Left renal pelvis (tissue), 4 donors: ENCODE measurements around the gene PCTP. TPM values are rescaled to one million over a fixed set of nuclear protein-coding genes. Genes with fewer than 3 reads are reported as not detected.
A peak's percentile ranks its signal among the peaks of the same experiment; 100 is the strongest.

Experiments
- DNase-seq, 4 donors: peaks; one replicate each; pipeline ENCODE4 v3.0.0-alpha.2; 2013; ENCODE audit warnings: low read depth in 4 of 4, low spot score in 3 of 4
- polyA plus RNA-seq, 4 donors: library from polyadenylated mRNA; unstranded; fragments of 120-200 nt; gene quantifications; one replicate each; pipeline ENCODE4 v1.2.1, GENCODE V29; 2013; ENCODE audit not compliant: insufficient read length in 4 of 4

PCTP gene
- polyA plus RNA-seq, 4 donors: 19.0 to 31.6 (median 29.5) TPM

DNA sequence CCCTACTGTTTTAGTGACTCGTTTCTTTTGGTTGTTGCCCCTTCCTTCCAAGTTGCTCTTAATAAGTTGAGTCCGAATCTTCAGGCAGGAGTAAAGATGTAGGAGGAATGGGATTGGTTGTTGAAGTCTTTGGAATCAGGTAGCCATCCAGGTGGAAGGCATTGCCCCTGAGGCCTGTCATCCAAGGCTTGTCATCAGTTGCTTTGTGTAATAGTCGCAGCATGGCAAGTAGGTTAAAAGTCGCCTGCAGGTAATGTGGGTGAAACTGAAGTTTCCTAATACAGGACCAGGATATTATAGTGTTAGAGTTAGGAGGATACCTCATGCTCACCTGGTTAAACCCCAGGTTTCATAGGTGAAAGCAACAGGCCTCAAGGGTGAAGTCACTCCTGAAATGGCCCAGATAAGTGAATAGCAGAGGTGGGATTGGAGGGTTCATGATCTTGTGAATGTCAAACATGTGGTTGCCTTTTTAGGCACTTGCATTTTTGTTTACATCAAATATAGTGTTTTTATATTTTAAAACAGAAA, 934 bp downstream of the PCTP start:
- DNase-seq: no peak

DNA sequence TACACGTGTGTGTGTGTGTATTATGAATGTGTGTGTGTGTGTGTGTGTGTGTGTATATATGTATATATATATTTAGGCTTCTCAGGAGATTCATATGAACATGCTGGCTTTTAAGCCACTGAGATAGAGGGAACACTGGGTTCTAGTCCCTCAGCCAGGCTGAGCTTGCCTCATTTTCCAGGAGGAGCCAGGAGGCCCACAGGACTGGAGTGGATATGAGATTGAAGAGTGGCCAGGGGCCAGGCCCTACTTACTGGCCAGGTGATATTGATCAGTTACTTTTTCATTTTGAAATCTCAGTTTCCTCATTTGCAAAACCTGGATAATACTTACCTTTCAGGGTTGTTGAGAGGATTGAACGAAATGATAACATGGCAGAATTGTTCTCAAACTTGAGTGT, 5.8 kb downstream of the PCTP start:
- no peak for DNase-seq

DNA sequence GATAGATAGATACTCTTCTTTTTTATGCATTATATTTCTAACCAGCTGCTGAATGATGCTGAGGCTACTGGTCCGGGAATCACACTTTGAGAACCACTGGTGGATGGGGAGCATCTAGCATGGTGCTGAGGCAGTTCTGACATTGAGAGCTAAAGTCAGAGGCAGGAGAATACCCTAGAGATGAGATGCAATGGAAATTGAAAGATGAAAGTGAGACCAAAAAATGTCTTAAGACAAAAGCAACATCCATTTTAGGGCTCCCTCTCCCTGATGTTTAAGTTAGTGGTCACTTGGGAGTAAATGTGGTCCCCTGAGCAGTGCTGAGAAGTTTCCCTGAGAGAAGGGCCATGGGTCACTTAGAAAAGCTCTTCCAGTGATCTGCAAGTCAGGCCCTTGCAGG, 6.8 kb downstream of the PCTP start:
- DNase-seq: no peak

DNA sequence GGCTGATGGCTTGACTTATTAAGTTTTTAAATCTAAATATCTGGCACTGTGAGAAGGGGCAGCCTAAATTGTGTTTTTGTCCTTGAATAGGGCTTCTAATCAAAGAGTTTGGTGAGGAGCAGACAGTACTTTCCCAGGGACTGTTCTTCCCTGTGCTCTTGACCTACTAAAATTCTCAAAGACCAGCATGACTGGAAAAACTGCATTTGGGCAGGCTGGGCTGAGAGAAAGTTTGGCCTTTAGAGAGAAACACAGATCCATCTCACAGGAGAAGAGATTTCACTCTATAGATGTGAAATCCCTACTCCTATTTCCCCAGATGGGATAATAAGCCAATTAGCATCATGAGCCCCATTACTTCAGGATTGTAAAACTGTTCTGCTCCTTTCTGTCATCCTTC, 7.3 kb downstream of the PCTP start:
- DNase-seq: no peak

DNA sequence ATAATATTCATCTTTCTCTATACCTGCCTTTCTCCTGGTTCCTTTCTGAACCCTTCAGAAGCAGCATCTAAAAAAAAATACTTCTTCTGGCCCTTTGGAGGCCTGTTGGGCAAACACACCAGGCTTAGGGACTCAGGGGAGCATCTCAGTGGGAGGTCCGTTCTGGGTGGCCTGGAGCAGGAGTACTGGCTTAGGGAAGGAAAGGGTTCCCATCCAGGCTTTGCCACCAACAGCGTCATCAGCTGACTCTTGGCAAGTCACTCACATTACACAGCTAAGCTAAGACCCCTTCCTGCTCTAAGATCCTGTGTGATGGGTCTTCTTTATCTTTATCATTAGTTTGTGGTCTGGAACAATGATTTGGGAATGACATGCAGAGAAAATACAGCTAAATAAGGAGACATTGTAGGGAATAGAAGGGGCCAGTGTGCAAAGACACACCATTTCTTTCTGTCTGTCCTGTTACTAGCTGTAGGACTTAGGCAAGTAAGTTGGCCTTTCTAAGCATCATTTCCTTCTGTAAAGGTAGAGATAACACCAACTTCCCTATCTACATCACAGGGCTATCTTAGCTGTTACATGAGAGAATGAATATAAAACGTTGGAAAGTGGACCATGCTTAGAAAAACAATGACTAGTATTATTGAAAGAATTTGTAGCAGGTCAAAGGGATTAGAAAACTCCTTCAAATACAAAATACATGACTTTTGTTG, 9.9 kb downstream of the PCTP start:
- DNase-seq: no peak

DNA sequence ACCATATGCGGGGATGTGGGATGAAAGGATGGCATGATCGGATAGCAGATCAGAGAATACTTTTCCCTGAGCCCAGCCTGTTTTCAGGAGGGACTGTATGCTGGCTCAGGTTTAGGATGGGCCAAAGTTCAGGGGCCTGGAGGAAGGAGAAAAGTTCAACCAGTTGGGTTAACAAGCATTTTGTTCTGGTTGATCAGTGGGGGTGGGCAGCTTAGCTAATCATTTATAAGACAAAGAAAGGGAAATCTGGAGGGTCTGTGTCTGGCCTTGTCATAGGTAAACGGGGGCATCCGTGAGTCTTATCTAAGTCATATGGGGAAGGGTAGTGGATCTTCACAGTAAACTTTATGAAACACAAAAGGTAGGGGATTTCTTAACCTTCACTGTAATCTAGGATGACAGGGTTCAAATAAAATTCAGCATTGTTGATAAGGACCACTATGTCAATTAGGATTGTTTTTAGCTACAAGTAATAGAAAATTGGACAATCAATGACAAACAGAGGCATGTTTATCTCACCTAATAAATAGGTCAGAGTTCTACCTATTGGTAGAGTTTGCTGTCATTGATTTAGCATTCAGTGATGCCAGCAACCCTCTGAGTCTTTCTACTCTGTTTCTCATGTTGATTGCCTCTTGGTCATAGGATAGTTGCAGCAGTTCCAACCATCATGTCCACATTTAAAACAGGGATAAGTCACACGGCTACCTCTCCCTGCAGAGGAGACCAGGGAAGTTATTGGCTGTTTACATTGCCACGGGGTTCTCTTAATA, 11.4 kb downstream of the PCTP start:
- no peak for DNase-seq

DNA sequence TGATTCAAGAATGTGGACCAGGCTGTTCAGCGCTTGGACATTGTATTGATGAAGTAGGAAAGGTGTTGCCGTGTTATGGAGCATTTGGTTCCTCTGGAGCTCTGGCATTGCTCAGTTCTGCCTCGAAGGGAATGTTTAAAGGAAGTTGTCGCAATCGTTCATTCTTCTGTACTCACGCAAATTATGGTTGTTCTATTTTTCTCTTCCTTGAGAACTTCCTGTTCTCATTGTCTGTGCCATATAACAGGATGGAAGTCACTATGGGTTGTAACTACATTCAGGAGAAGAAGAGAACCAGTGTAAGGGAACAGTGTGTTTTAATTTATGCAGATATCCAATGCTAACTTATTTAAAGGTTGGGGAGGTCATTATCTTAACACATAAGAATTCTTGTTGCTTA, 13.0 kb downstream of the PCTP start:
- no peak for DNase-seq

DNA sequence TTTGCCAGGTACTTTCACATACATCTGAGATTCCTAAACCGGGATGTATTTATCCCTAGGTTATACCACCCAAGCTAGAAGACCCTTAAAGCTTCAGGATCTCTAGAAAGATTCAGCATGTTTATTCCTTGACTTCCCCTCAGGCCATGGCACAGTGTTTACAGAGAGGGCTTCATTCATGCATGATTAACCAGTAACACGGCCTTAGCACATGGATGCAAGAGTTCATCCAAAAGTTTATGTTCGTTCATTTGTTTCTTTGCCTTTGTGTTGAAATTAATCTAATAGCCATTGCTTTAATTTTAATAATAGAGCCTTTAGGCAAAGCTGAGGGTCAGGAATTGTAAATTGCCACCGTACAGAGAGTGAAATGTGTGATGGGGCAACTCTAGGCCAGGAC, 13.8 kb downstream of the PCTP start:
- DNase-seq: no peak

DNA sequence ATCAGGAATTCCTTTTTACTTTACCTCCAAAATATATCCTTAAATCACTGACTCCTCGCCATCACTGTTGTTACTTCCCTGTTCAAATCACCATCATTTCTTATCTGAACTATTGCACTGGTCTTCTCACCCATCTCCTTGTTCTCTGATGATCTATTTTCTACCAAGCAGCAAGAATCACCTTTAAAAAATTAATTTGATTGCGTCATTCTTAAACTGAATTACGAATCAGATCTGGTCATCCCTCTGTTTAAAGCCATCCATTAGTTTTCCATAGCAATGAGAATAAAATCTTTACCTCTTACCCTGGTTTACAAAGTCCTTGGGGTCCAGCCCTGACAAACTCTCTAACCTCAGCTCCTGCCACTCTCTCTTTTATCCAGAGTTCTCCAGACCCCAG, 14.6 kb downstream of the PCTP start:
- DNase-seq: no peak

DNA sequence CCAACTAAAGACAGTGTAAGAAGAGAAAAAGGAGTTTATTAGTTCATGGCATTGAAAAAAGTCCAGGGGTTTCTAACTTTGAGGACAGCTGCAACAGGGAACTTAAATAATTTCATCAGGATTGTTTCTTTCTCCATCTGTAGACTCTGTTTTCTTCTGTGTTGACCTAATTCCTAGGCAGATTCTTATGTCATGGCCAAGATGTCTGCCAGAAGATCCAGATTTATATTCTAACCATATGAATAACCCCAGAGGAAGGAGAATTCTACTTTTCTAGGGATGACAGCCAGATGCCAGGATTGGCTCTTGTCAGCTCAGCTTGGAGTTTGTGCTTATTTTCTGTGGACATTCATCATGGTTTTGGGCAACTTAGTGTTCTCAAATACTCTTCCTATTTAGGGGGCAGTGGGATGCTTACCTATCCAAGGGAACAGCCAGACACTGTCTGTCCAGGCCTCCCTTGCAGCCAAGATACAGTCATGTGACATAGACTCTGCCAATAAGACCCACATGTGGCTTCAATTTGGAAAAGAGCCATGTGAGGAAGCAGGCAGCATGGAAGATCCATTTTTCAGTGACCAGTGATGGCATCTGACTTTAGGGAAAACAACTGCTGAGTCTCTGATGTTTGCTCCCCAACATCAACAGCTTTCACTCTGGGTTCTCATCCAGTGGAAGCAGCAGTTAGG, 18.2 kb downstream of the PCTP start:
- DNase-seq: no peak

DNA sequence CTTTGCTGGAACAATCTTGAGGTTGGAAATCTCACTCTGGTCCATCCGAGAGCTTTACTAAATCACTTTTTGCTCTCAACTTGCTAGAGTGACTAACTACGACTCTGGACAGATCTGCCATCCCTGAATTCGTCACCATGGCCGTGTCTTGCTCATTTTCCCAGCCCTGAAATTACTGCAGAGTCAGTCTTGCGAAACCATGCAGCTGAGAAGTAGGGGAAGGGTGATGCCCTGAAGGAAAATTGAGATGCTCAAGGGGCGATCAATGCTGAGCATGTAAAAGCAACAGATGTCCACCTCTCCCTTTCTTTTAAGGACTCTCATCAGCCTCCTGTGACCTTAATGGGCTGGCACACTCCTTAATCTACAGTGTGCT, 18.8 kb downstream of the PCTP start:
- DNase-seq: no peak

DNA sequence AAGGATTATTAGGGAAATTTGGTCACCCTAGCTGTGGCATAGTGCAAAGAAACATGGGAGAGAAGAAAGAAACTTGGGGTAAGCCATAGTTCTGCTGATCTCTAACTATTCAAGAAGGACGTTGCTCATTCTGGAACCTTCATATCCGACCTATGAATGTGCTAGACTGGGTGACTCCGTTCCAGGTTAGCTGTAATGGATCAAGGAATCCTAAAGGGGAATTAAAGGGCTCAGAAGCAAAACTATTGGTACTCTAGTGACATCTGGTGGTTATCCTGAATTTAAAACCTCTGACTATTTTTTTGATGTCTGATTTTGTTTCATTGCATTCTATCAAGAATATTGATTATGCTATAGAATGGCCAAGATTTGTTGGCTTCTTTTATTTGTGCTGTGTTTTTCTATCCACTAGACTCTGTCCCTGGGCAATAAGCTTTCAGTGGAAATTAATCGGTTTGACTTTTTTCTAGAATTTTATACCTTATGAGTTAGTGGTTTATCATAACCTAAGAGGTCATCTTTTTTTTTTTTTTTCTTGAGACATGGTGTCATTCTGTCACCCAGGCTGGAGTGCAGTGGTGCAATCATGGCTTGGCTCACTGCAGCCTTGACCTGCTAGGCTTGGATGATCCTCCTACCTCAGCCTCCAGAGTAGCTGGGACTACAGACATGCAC, 19.5 kb downstream of the PCTP start:
- no peak for DNase-seq

DNA sequence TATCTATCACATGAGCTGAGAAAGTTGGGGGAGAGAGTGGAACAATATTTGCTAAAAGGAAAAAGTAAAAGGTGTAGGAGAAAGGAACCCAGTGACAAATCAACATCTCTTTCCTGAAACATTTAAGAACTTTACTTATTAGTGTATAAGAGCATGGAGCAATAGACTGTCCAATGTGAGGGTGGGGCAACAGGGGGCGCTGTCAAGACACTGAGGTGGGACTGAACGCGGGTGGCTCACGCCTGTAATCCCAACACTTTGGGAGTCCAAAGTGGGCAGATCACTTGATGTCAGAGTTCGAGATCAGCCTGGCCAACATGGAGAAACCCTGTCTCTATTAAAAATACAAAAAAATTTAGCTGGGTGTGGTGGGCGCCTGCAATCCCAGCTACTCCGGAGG, 21.2 kb downstream of the PCTP start:
- DNase-seq: no peak

DNA sequence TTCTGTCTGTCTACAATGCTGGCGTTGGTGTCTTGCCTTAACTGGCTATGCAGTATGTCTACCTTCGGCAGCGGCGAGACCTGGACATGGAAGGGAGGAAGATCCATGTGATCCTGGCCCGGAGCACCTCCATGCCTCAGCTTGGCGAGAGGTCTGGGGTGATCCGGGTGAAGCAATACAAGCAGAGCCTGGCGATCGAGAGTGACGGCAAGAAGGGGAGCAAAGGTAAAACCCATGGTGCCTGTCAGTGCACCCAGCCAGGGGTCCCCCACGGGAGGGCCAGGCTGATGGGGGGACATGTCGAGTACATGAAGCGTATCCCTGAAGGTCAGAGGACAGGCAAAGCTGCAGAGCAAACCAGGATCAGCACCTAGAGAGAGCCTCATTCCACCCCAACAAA, 22.8 kb downstream of the PCTP start:
- no peak for DNase-seq

DNA sequence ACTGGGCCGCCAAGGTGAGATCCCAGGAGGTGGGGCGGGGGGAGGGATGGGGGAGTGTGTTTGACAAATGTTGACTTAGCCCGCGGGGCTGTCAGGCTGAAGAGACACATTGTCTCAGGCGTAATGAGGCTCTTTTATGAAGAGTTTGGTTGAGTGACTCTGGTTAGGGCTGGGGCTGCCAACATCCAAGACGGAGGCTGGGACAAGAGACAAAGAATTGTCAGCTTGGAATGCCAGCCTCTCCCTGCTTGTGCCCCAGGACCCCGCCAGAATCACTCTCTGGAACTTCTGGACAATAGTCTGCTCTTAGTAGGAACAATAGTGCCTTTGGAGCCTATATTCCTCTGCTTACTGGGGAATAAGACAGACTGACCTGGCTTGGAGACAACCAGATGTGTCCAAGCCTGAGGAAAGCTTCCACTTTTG, 24.0 kb downstream of the PCTP start:
- DNase-seq: peak in 1 of 4 donors; percentile 54

DNA sequence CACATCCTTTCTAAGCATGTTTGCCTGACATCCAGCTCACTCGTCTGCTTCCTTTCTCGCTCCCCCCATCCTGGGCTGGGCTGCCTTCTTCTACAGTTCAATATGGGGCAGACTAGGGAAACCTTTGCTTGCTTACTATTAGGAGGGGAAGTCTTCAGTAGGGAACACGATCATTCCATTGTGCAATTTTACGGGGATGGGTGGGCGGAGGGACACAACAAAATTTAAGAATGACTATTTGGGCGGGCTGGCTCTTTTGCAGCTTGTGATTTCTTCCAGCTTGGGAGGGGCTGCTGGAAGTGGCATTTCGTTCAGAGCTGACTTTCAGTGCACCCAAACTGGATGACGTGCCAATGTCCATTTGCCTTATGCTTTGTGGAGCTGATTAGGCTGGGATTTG, 25.4 kb downstream of the PCTP start:
- no peak for DNase-seq

DNA sequence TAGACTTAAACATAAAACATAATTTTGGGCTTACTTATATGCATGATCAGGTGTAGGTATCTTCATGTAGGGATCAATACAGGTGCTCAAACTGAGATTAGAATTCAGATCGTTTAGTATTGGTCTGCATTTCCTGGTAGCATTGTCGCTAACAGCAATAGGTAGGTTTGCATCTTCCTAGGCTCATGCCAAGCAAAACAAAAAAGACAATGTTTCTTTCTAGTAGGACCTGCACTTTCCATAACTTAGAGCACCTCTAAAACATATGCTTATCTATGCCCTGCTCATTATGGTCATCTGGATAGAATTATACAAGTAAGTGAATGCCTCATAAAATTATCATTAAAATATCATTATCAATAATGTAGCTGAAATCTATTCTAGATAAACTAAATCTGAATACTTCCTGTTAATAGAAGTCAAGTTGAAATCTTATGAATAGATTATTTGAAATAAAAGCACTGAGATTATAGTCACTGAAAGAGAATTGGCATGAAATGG, 26.7 kb downstream of the PCTP start:
- DNase-seq: no peak

DNA sequence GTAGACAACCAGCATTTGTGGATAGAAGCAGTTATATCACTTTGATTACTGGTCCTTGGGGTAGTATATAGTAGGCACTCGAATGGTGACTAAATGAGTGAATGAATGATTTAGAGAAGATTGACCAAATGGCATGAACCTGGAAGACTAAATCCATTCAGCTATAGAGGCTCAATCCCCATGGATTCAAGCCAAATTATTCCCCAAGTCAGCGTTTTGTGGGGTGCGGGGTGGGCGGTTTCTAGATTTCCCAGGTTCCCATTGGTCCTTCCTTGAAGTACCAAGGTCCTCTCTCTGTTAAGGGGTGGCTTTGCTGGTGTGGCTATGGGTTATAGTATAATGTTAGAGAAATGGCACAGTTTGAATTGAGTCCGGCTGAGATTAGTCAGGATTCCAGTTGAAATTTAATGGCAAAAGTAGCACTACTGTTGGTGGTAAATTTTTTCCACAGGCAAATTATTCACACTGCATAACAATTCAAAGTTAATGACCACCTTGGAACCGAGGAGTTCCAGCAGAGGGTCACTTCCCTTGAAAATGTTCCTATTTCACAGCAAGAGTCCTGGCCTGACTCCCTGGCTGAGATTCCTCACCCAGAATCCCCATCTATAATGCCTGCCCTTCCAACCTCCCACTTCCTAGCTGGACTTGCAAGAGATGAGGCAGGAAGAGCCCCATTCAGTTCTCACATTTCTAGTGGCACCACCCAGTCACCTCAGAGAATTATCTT, 27.7 kb downstream of the PCTP start:
- no peak for DNase-seq

DNA sequence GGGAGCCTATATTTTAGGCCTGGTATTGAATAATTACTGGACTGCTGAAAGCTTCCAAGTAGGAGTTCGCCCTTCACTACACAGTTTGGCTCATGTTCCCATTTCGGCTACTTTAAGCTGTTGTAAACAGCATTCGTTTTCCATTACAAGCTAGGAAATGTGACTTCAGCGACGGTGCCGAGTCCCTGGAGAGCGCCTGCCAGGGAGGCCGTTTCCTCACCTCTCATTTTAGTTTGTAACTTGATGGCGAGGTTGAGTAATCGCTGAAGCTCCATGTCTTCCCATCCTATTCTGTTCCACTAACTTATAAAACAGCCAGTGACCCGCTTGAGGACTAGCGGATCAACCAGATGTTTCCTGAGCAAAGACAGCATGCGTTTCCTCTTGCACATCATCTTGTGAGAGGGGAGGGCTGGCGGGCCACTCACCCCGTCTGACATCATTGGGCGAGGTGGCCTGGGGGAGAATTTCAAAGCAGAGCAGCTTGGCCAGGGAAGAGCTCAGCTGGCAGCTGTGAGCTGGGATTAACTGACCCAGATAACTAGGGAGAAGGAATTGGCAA, 32.9 kb downstream of the PCTP start:
- DNase-seq: no peak

DNA sequence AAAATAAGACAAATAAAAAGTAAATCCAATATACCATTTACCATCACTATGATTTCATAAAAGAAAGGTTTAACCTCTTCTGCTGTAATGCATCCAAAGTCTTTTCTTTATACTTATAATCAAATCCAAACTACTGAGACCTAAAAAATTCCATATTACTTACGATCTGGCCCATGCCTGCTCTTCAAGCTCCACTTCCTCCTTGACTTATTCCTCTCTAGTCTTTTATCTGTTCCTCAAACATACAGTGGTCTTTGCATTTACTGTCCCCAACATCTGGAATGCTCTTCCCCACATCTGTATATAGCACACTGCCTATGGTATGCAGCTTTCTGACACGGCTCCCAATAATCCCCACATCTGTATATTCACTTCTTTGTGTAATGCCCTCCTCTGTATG, 33.8 kb downstream of the PCTP start:
- no peak for DNase-seq
